Daoy (cell line): ENCODE results near the gene PPP1R37. TPM values are rescaled to one million over a fixed set of nuclear protein-coding genes. Genes with fewer than 3 reads are reported as not detected.
"Not testable (repeated sequence)": the region's sequence is repeated elsewhere in the genome, so short reads cannot be mapped to it uniquely, and the experiment has no call there.

ENCODE experiments used
- DNase-seq: peaks from one replicate; pipeline ENCODE4 v3.0.0-alpha.2; 2015; ENCODE audit warnings: low read depth
- total RNA-seq: library from RNA; depleted of rRNA; stranded (reverse); fragments of >200 nt; shearing (Covaris generic); gene quantifications from 2 replicates; pipeline ENCODE4 v1.2.3, GENCODE V29; 2014

The PPP1R37 gene
- total RNA-seq, 1 experiment from 2014 or later = 30.6 TPM

DNA sequence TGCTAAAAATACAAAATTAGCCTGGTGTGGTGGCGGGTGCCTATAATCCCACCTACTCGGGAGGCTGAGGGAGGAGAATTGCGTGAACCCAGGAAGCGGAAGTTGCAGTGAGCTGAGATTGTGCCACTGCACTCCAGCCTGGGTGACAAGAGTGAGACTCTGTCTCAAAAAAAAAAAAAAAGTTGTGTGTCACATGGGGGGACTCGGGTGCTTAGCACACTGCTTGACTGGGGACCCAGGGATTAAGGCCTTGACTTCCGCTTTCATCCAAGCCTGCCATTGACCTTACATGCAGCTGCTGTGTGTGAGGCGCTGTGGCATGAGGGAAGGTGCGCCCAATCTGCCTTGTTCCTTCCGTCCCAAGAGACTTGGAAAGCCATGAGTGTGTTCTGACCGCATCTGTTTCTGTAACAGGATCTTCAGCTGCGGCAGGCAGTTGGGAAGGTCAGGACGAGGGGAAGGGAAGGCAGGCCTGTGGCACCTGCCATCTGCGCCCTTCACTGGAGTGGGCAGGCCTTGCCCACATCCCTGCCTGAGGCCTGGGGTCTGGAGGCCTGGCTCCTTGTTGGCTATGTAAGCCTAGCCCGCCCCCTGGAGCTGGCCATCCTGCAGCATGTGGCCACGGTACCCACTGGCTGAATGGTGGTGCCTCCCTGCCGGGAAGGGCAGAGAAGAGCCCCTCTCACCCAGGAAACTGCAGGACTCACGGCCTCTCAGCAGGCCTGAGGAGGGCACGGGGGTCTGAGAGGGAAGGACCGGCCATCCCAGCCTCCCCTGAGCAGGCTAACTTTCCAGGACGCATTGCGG is 23.0 kb downstream of the PPP1R37 start:
- DNase-seq = no peak

DNA sequence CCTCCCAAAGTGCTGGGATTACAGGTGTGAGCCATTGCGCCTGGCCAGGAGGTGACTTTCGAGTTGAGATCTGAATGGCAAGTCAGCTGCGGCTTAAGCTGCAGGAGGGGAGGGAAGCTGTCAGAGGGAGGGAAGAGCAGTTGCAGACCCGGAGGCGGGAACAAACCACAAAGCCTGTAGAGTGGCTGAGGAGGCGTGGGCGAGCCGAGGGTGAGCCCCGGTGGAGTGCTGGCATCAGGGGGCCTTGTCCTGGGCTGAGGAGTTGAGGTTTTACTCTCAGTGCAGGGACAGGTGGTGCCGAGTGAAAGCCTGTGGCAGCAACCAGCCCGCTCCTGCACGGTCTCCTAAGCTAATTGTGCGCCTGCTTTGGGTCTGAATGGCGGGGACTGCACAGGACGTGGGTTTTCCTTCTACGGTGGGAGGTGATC is 24.2 kb downstream of the PPP1R37 start:
- peak; percentile 61 for DNase-seq

DNA sequence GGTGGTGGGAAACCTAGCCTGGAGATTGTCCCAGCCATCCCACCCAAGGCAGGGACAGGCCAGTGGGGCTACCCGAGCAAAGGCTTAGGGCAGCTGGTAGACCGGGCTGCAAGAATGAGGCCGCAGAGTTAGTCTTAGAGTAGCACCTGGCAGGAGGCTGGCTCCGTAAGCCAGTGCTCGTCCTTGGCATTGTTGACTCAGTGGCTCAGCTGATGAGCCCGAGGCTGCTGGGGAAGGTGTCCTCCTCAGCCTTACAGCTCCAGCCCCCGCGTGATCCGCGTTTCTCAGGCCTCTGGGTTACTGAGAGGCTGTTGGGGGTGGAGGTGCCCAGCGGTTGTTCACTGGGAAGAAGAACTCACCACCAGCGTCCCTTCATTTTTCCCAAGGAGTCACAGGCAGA is 24.7 kb downstream of the PPP1R37 start:
- DNase-seq = no peak

DNA sequence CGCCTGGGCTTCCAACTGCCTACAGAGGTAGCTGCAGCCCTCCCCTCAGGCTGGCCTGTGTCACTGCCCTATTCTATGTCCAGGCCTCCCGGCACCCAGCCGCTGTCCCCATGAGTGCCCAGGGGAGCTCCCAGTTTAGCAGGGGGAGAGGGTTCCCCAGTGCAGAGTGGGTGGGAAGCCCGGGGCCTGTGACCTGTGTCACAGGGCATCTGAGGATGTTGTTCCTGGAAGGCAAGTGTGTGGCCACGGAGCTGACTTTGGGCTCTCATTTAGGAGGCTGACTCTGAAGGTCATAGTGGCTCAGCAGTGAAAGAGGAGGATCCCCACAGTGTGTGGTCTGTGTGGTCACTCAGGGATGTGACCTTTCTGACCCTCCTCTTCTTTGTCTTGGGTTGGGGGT is 25.1 kb downstream of the PPP1R37 start:
- DNase-seq = no peak

DNA sequence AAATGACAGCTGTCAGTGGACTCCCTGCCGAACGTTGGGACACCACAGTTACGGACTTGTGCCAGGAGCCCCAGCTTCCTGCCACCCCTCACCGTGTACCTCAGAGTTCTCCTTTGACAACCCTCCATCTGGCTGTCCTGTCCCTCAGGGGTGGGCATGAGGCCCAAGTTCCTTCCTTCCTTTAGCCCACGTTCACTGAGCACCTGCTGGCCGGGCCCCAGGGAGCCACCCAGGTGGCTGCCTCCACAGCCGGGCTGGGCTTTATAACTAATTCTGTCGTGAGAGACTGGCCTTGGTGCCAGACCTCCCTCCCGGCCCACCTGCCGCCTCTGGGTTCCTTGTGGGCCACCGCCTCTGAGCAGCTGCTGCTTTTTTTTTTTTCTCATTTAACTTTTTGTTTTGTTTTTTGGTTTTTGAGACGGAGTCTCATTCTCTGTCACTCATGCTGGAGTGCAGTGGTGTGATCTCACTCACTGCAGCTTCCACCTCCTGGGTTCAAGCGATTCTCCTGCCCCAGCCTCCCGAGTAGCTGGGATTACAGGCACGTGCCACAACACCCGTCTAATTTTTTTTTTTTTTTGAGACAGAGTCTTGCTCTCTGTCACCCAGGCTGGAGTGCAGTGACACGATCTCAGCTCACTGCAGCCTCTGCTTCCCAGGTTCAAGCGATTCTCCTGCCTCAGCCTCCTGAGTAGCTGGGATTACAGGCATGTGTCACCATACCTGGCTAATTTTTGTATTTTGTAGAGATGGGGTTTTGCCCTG is 25.8 kb downstream of the PPP1R37 start:
- DNase-seq = not testable (repeated sequence)

DNA sequence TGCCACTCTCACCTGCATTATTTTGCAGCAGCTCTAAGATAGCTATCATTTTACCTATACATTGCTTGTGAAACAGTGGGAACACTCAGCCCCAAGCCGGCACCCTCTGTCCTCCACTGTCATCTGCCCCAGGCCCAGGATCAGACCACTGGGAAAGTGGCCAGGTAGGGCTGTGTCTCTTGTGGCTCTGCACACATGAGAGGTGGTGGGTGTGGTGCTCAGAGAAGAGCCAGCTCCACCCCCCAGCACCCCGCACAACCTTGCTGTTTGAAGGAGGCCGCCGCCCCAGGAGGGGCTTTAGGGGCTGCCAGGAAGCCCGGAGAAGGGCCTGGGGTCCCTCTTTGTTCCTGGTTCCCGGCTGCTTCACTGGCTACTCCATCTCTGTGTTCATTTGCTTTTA is 26.6 kb downstream of the PPP1R37 start:
- no peak for DNase-seq

DNA sequence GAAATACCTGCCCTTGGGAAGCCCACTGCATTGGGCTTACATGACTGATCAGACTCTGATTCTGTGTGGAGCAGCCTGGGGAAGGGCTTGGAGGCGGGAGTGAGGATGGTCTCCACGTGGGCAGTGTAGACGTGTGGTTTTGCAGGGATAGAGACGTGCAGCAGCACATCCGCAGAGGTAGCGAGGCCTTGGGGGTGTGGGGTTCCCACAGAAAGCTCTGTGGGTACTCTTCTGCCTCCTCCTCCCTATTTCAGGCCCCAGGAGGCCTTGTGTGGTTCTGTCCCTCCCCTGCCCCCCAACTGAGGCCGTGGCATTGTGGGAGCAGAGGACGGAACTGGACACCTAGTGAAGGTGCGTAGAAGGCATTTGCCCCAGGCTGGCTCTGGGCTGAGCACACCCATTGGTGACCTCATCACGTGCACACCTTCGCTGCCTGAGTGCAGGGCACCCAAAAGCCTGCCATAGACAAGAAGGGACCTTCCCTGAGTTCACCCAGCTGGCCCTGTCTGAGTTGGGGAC is 28.9 kb downstream of the PPP1R37 start:
- DNase-seq = no peak

DNA sequence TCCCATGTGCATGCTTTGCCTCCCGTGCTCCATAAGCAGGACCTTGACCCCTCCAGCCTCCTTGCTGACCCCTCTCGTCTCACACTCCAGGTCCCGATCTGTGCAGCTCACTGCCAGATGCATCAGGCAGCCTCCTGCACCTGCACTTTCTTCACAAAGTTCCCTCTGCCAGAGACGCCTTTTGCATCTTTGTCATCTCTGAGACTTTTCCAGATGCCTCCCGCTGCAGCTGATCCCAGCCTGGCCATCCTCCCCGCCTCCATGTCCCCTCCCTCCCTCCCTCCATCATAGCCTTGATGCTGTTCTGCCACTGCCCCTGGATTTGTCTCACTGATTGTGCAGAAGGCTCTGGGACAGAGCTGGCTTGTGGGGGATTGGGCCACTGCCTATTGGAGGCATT is 29.9 kb downstream of the PPP1R37 start:
- no peak for DNase-seq

DNA sequence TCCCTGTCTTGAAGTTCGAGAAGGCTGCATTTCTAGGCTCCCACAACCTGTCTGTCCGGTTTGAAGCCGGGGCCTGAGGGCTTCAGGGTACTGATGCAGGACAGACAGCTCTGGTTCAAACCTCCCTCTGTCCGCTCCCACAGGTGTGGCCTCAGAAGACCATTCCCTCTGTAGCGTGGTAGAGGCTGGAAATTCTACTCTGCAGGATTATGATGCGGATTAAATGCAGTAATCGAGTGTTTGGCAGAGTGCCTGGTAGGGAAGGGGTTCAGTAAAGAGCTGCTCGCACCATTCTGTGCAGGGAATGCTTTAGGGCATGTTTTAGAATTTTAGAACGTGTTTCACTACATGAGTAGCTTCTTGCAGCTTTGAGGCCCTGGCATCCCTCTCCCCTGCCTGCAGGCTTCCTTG is 30.5 kb downstream of the PPP1R37 start:
- no peak for DNase-seq

DNA sequence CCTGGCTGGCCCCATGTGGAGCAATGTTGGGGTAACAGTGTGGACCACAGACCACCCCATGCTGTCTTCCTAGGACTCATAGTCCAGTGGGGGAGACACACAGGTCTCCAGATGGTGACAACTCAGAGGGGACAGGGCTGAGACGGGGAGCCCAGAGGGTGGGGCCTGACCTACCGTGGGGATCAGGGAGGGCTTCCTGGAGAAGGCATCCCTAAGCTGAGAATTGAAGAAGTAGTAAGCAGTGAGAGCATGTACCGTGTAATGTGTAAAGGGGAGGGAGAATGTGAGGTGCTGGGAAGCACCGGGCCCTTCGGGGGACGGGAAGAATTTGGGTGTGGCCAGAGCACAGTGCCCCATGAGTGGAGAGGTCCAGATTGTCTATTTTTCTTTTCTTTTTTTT is 31.0 kb downstream of the PPP1R37 start:
- DNase-seq = no peak

DNA sequence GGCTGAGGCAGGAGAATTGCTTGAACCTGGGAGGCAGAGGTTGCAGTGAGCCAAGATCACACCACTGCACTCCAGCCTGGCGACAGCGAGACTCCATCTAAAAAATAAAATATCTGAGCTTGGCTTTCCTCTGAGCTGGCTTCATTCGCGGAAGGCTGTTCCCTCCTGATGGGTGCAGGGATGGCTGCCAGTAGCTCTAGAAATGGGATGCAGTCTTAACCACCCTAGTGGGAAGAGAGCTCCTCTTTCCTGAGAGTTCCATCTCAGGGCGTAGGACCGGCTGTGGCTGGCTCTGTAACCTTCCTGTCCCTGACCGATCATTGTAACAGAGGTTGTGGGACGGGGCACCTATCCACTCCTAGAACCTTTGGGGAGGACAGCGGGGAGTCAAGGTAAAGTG is 32.4 kb downstream of the PPP1R37 start:
- no peak for DNase-seq

DNA sequence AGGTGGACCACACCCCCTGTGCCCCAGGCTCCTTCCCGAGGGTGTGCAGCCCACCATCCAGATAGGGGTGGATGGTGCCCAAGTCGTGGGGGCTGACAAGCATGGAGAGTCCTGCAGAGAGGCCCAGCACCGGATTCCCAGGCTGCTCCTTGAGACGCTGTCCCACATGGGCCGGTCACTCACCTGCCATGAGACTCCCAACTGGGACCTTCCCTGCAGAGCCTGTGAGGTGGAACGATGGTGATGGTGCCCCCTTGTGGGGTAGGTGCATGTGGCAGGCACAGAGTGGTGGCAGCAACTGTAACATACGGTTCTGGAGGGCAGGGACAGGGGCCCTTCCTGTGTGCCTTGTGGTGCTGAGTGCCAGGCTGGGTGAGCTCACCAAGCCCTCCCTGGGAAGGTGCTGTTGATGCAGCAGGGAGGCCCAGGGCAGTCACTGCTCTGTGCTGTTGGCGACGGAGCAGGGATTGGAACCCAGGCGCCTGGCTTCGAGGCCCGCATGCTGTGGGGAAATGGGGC is 33.1 kb downstream of the PPP1R37 start:
- DNase-seq = peak; percentile 71

DNA sequence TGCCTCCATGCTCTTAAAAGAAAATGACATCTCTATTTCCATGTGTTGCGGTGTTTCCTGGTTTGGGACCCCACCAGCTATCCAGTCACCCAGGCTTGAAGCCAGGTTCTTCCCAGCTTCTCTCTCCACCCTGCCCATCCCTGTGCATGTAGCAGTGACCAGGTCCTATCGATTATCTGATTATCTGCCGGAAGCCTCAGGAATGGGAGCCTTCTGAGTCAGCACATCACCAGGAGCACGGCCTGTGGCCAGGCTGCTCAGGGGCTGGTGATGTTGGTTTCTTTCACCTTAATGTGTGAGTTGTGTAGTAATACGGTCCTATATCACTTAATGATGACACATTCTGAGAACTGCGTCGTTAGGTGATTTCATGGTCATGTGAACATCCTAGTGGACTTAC is 33.7 kb downstream of the PPP1R37 start:
- no peak for DNase-seq

DNA sequence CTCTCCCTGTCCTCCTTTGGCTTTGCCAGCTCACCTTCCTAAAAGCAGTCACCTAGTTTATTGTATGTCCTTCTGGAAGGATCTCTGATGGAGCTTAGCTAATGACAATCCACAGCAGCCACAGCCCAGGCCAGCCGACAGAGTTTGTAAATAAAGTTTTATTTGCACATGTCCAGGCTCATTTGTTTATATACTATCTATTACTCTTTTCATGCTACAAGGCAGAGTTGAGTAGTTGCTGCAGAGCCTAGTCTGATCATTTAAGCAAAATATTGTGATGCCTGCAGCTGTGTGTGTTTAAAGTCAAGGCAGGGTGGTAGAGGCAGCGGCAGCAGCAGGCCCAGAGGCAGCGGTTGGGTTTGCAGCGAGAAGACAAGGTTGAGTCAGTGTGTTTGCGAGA is 35.2 kb downstream of the PPP1R37 start:
- DNase-seq = no peak

DNA sequence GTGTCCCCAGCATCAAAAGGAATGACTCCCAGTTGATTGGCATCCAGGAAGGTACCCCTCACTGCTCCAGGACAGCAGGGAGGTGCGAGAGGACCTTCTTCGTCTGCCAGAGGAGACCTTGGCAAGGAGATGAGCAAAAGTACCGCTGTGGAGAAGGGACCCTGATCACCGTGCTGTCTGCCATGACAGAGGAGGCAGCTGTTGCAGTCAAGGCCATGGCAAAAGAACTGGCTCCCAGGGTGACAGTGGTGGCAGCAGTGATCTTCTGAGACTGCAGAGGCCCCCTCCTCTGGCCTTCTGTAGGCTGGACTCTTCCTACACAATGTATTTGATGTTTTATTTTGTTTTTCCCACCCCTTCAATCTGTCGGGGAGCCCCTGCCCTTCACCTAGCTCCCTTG is 35.8 kb downstream of the PPP1R37 start:
- DNase-seq = no peak

DNA sequence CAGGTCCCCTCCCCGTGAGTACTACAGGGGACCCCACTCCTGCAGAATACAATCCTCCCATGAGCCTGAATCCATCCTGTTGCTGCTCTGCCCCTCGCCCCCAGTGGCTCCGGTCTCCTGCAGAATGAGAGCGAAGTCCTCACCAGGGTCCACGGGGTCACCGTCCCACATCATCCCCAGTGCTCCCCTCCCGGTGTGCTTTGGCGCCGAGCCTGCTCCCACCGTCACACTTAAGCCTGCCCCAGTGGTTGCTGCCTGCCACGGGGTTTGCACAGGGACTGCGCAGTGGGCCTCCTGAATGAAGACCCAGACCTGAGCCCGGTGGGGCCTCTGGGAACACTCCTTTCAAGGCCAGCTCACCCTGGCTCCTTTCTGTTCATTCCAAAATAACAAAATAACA is 37.3 kb downstream of the PPP1R37 start:
- no peak for DNase-seq

DNA sequence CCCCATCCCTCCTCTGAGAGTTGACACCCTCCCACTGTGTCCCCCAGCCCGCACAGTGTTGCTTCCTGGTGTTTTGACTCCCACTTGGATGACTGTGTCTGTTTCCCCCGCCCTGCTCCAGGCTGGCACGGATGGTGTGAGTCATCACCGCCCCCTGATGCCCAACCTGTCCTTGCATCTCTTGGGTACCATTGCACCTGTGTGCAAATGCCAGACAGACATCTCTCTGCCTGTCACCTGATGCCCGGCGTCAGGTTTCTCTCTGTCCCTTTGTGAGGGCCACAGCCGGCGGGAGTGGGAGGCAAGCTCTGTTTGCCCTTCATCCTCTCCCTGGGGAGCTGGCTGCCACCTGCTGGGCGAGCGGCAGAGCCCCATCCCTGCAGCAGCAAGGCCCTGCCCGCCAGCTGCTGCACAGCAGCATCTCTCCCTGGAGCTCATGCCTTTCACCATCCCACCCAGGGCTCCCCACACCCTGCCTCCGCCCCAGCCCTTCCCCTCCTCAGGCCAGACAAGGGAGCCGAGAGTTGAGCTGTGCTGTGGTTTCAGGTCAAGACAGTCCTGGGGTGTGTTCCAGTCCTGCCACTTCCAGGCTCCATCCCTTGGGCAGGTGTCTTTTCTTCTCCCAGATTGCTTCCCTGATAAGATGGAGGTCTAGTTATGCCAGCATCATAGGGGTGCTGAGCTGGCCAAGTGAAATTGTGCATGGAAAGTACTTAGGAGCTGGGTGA is 38.1 kb downstream of the PPP1R37 start:
- peak; percentile 71 for DNase-seq

DNA sequence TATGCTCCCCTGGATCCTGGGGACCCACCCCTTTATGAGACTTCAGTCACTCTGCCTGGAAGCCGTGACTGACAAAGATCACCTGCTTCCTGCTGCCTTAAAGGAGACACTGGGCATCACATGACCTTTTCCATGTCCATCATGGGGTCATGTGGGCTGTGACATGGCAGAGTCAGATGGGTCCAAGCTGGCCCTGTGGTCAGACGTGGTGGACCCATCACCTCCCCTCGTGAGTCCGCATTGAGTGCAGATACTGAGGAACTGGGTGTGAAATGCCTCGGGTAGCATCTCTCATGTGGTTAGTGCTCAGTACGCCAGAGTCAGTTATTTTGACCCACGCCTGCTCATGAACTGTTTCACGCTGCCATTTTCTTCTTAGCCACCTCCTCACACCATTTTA is 40.7 kb downstream of the PPP1R37 start:
- DNase-seq = no peak

DNA sequence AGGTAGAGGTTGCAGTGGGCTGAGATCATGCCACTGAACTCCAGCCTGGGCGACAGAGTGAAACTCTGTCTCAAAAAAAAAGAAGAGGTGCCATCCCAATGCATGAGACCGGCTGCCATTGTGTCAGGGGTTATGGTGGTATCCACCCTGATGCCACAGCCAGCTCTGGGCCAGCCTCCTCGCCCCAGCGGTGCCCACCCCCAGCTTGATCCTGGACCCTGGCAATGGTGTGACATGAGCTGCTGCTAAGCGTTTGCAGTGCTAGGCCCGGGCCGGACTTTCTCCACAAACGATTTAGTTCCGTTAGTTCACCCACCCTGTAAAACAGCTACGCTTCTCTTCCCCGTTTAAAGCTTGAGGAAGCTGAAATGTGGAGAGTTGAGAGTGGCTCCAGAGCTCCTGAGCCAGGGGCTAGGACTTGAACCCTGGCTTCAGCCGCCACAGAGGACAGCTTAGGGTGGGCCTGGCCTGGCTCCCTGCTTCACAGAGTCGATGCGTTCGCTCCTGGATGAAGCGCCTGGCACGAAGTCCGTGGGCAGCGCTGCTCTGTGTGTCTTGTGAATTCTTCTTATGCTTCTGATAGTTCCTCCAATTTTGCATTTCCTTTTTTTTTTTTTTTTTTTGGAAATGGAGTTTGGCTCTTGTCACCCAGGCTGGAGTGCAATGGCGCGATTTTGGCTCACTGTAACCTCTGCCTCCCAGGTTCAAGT is 42.4 kb downstream of the PPP1R37 start:
- no peak for DNase-seq

DNA sequence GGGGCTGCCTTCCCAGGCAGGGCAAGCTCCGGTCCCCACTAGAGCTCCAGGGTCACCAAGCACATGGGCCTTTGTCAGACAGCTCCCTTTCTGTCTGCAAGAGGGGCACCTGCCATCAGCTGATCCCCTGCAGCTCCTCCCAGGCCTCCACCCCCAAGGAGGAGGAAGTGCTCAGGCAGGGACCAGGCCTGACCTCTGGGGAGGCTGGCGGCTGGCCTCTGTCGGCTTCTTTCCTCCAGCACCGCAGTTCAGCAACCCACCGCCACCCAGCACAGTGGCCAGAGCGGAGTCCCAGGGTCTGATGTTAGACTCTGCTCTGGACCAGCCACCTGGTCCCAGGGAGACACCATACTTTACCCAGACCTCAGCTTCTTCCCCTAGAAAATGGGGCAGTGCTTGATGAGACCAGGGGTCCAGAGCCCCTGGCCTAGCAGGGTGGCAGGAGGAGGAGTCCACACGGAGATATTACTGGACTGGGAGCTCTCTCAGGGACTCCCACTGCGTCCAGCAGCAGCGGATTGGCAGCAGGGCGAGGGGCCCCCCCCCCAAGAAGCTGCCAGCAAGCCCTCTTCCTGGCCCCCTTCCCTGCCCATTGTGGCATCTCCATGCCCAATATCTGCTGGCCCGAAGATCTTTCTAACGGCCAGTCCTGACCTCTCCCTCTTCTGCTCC is 43.7 kb downstream of the PPP1R37 start:
- no peak for DNase-seq
